ENCODE results near the gene NUP62. TPM values are rescaled to one million over a fixed set of nuclear protein-coding genes. Genes with fewer than 3 reads are reported as not detected.

Gene NUP62
- polyA plus RNA-seq, 1 donor (not counting 4 experiments of a cell fraction or from before 2014, with no cell fraction given) = 12.9 TPM

- Histone ChIP-seq H3K9me3 (ENCODE audit: control insufficient read depth, low read depth, low read length) (peaks cover 4% of the 10 kb centered on the region), H3K79me2 (ENCODE audit: control insufficient read depth, insufficient read depth, low read length) (peaks cover 9% of the 10 kb centered on the region), H4K20me1 (ENCODE audit: control insufficient read depth, extremely low read depth, insufficient read depth, low read length) (no peaks in the 10 kb centered on the region), H3K4me2 (ENCODE audit: control insufficient read depth, extremely low read depth, insufficient read depth, low read depth, low read length) (no peak overlapping the region), H3K9ac (ENCODE audit: control insufficient read depth, extremely low read depth, insufficient read depth, low read length) (no peak overlapping the region), H3K36me3 (ENCODE audit: control insufficient read depth in 2 of 2, extremely low read depth in 1 of 2, insufficient read depth in 2 of 2, low read length in 2 of 2) (peaks cover 31 to 34% of the 10 kb centered on the region in 2 experiments), H3K4me3 (ENCODE audit: control insufficient read depth in 2 of 3, extremely low read depth in 1 of 3, insufficient read depth in 2 of 3, low read depth in 1 of 3, low read length in 3 of 3) (no peak overlapping the region), H3K27ac (ENCODE audit: control insufficient read depth, insufficient read depth, low read length) (no peak overlapping the region), H3K27me3 (ENCODE audit: control insufficient read depth, extremely low read depth, insufficient read depth, low read length) (no peaks in the 10 kb centered on the region), H2AFZ (ENCODE audit: control insufficient read depth, low read length) (no peak overlapping the region), H3K9me1 (ENCODE audit: control insufficient read depth, extremely low read depth, insufficient read depth, low read length) (no peaks in the 10 kb centered on the region), H3K4me1 (ENCODE audit: control insufficient read depth, extremely low read depth, insufficient read depth, low read length) (peaks cover 13% of the 10 kb centered on the region)
- no peak for TF ChIP-seq CTCF (optimal IDR thresholded peaks at IDR 0.05 in 1 of 3, IDR thresholded peaks at IDR 0.05 in 1 of 3, conservative IDR thresholded peaks at IDR 0.05 in 1 of 3; ENCODE audit: extremely low read depth in 1 of 3, insufficient read depth in 2 of 3, low read length in 3 of 3)
- no peak for TF ChIP-seq EZH2 (IDR thresholded peaks at IDR 0.05; ENCODE audit: low read length)
- dilution Hi-C loops (cut with MboI; ENCODE audit: extremely low pct_ligation_motif_present, low sequenced_read_pairs) = no loop called here
- no peak for FAIRE-seq
- no peak for DNase-seq (ENCODE audit: low read depth, low spot score)
These were observed 46.7 kb downstream of the NUP62 start for GRCh38 chr19:49882643-49883042.

DNA sequence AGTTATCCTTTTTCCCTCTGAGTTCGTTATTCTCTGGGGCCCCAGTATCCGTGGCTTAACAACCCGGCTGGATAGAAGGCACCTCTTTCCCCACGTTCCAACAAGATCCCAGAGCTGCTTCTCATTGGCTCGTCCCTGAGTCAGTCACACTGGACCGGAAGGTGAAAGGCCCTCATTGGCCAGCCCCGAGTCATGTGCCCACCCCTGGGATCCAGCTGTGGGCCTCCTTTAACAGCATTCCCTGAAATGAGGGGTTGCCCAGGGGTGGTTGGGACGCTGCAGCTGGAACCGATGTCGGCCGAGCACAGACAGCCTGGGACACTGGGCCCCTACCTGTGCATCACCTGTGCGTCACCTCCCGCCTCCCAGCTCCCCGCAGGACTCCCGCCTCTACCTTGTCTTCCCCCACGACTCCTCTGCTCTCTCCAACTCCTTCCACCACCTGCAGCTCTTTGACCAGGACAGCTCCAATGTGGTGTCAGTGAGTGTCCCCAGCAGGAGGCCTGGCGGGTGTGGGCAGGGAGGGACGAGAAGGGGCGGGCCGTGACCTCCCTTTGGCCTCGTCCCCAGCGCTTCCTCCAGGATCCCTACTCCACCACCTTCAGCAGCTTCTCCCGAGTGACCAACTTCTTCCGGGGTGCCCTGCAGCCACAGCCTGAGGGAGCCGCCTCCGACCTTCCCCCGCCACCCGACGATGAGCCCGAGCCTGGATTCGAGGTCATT is 47.5 kb downstream of the NUP62 start:
- DNase-seq (ENCODE audit: low read depth, low spot score) (no peak), FAIRE-seq (no peak)
- H3K36me3 ChIP-seq (ENCODE audit: control insufficient read depth in 2 of 2, extremely low read depth in 1 of 2, insufficient read depth in 2 of 2, low read length in 2 of 2) = peaks cover 31 to 34% of the 10 kb centered on the region in 2 experiments
- H3K4me1 ChIP-seq (ENCODE audit: control insufficient read depth, extremely low read depth, insufficient read depth, low read length) = peaks cover 13% of the 10 kb centered on the region
- H3K4me3 ChIP-seq (ENCODE audit: control insufficient read depth in 2 of 3, extremely low read depth in 1 of 3, insufficient read depth in 2 of 3, low read depth in 1 of 3, low read length in 3 of 3) = no peak overlapping the region
- H2AFZ ChIP-seq (ENCODE audit: control insufficient read depth, low read length) = no peak overlapping the region
- no peak overlapping the region for H3K9ac ChIP-seq (ENCODE audit: control insufficient read depth, extremely low read depth, insufficient read depth, low read length)
- no peak overlapping the region for H3K27ac ChIP-seq (ENCODE audit: control insufficient read depth, insufficient read depth, low read length)
- no peaks in the 10 kb centered on the region for H4K20me1 ChIP-seq (ENCODE audit: control insufficient read depth, extremely low read depth, insufficient read depth, low read length)
- H3K79me2 ChIP-seq (ENCODE audit: control insufficient read depth, insufficient read depth, low read length) = peaks cover 9% of the 10 kb centered on the region
- no peaks in the 10 kb centered on the region for H3K9me1 ChIP-seq (ENCODE audit: control insufficient read depth, extremely low read depth, insufficient read depth, low read length)
- H3K4me2 ChIP-seq (ENCODE audit: control insufficient read depth, extremely low read depth, insufficient read depth, low read depth, low read length) = no peak overlapping the region
- H3K9me3 ChIP-seq (ENCODE audit: control insufficient read depth, low read depth, low read length) = peaks cover 4% of the 10 kb centered on the region
- dilution Hi-C loops (cut with MboI; ENCODE audit: extremely low pct_ligation_motif_present, low sequenced_read_pairs) = no loop called here
- no peaks in the 10 kb centered on the region for H3K27me3 ChIP-seq (ENCODE audit: control insufficient read depth, extremely low read depth, insufficient read depth, low read length)
- no peak for TF ChIP-seq EZH2 (IDR thresholded peaks at IDR 0.05; ENCODE audit: low read length)
- no peak for TF ChIP-seq CTCF (optimal IDR thresholded peaks at IDR 0.05 in 1 of 3, IDR thresholded peaks at IDR 0.05 in 1 of 3, conservative IDR thresholded peaks at IDR 0.05 in 1 of 3; ENCODE audit: extremely low read depth in 1 of 3, insufficient read depth in 2 of 3, low read length in 3 of 3)

Data from keratinocyte (primary cell).